H1 (cell line): ENCODE results near the gene TMEM35A. TPM values are rescaled to one million over a fixed set of nuclear protein-coding genes. Genes with fewer than 3 reads are reported as not detected.

Source experiments
- ASH2L ChIP-seq: fragments of 200-600, 300-600 bp; sonication (generic); IDR thresholded peaks from one replicate; pipeline ENCODE4 v1.7.1; 2017; ENCODE audit warnings: low read length
- ATF3 ChIP-seq: IDR thresholded peaks from 2 replicates; pipeline ENCODE4 v1.6.1; 2011; ENCODE audit warnings: low read depth, mild to moderate bottlenecking, low read length; ENCODE audit not compliant: insufficient read depth
- CBX5 ChIP-seq: fragments of 300-800, 300-1000 bp; sonication (generic); IDR thresholded peaks from 2 replicates; pipeline ENCODE4 v1.7.1; 2016; ENCODE audit warnings: antibody characterized with exemption, low read length, low read depth
- CHD2 ChIP-seq: IDR thresholded peaks from 2 replicates; pipeline ENCODE4 v1.6.1; 2012; ENCODE audit warnings: low read length, improper control_type of control experiment
- CREB1 ChIP-seq: IDR thresholded peaks from 2 replicates; pipeline ENCODE4 v1.6.1; 2012; ENCODE audit warnings: inconsistent platforms
- E2F6 ChIP-seq: IDR thresholded peaks from 2 replicates; pipeline ENCODE4 v1.6.1; 2012; ENCODE audit warnings: inconsistent platforms
- FOSL1 ChIP-seq: IDR thresholded peaks from 2 replicates; pipeline ENCODE4 v1.6.1; 2011; ENCODE audit warnings: mild to moderate bottlenecking, low read depth, low read length, moderate library complexity; ENCODE audit not compliant: insufficient read depth
- GABPA ChIP-seq: IDR thresholded peaks from 2 replicates; pipeline ENCODE4 v1.6.1; 2011; ENCODE audit warnings: mild to moderate bottlenecking, low read length, moderate library complexity, borderline replicate concordance; ENCODE audit not compliant: insufficient read depth
- HDAC6 ChIP-seq: IDR thresholded peaks from one replicate; pipeline ENCODE4 v1.7.1; 2012; ENCODE audit warnings: low read depth, mild to moderate bottlenecking, inconsistent platforms, low read length, moderate library complexity
- KDM4A ChIP-seq: IDR thresholded peaks from one replicate; pipeline ENCODE4 v1.7.1; 2012; ENCODE audit warnings: low read depth, mild to moderate bottlenecking, moderate library complexity, low read length, inconsistent platforms; ENCODE audit not compliant: severe bottlenecking
- MAFK ChIP-seq: IDR thresholded peaks from 2 replicates; pipeline ENCODE4 v1.6.1; 2012; ENCODE audit warnings: low read depth, mild to moderate bottlenecking, improper control_type of control experiment, low read length
- MAX ChIP-seq: IDR thresholded peaks from 2 replicates; pipeline ENCODE4 v1.6.1; 2012; ENCODE audit warnings: inconsistent platforms
- NRF1 ChIP-seq: IDR thresholded peaks from 2 replicates; pipeline ENCODE4 v1.6.1; 2011; ENCODE audit warnings: mild to moderate bottlenecking, low read depth, low read length, improper control_type of control experiment
- PHF8 ChIP-seq: fragments of 200-600 bp; sonication (generic); conservative IDR thresholded peaks from 2 replicates; pipeline ENCODE4 v1.7.1; 2012; ENCODE audit warnings: low read depth, mild to moderate bottlenecking, inconsistent platforms, low read length, moderate library complexity
- RFX5 ChIP-seq: IDR thresholded peaks from 2 replicates; pipeline ENCODE4 v1.6.1; 2011; ENCODE audit warnings: low read depth, low read length, improper control_type of control experiment, borderline replicate concordance
- RXRA ChIP-seq: IDR thresholded peaks from 2 replicates; pipeline ENCODE4 v1.6.1; 2011; ENCODE audit warnings: low read depth, mild to moderate bottlenecking, low read length, moderate library complexity; ENCODE audit not compliant: insufficient read depth
- TBP ChIP-seq: IDR thresholded peaks from 2 replicates; pipeline ENCODE4 v1.6.1; 2011; ENCODE audit warnings: low read depth, low read length, improper control_type of control experiment
- polyA plus RNA-seq, 7 experiments: library from polyadenylated mRNA; depleted of rRNA in 3 of 7; stranded (reverse) in 5 of 7; unstranded in 2 of 7; fragments of >200 nt in 5 of 7; fragments of 200-250 nt in 2 of 7; gene quantifications; 1 replicate in 5 of 7; 2 replicates in 1 of 7; 4 replicates in 1 of 7; pipeline versions ENCODE4 v1.2.1 to v1.2.3, GENCODE V29; 2011 to 2013; ENCODE audit warnings: missing spikeins in 2 of 7, mixed read lengths in 2 of 7
- total RNA-seq: library from RNA; stranded (reverse); fragmentation: NEBNext Ultra II Directional; extraction: Animal tissue kit (Norgen Biotek cat#: 25700); gene quantifications from 2 replicates; pipeline ENCODE4 v1.2.1, GENCODE V29; 2021

Gene TMEM35A
- total and polyA plus RNA-seq, 2 of the 8 experiments (the other 6 are each of a cell fraction or from before 2014, with no cell fraction given), result 5.5 to 5.8 TPM

GRCh38 chrX:101097546-101098453, 19.1 kb downstream of the TMEM35A start, which contains the start of gene CENPI (continued):
- TF ChIP-seq NRF1, result peak; percentile 67
- no peak for TF ChIP-seq CHD2
- peak; percentile 65 for TF ChIP-seq TBP
- TF ChIP-seq E2F6, result peak; percentile 91
- TF ChIP-seq KDM4A, result peak; percentile 70
- no peak for TF ChIP-seq FOSL1
- TF ChIP-seq HDAC6, result no peak
- no peak for TF ChIP-seq ATF3
- TF ChIP-seq RFX5, result no peak
- no peak for TF ChIP-seq MAFK
- TF ChIP-seq CREB1, result peak; percentile 85
- no peak for TF ChIP-seq CBX5
- TF ChIP-seq ASH2L, result peak; percentile 14
- TF ChIP-seq MAX, result peak; percentile 50; the same call in 1 of the 2 replicates
- no peak for TF ChIP-seq RXRA
- peak; percentile 63 for TF ChIP-seq PHF8
- no peak for TF ChIP-seq GABPA
